ENCODE data around the gene ELAC2. TPM values are rescaled to one million over a fixed set of nuclear protein-coding genes. Genes with fewer than 3 reads are reported as not detected.

ELAC2 gene
- polyA plus RNA-seq, 3 donors: 24.2 to 39.6 (median 26.0) TPM

GRCh38 chr17:13029340-13029739, 11.5 kb upstream of the ELAC2 start:
- H3K79me2 ChIP-seq (ENCODE audit: insufficient read depth, low read length): no peaks in the 10 kb centered on the region
- H3K4me1 Mint-ChIP-seq: peaks cover 17% of the 10 kb centered on the region
- intact Hi-C loops (cut with micrococcal nuclease): no loop called here

DNA sequence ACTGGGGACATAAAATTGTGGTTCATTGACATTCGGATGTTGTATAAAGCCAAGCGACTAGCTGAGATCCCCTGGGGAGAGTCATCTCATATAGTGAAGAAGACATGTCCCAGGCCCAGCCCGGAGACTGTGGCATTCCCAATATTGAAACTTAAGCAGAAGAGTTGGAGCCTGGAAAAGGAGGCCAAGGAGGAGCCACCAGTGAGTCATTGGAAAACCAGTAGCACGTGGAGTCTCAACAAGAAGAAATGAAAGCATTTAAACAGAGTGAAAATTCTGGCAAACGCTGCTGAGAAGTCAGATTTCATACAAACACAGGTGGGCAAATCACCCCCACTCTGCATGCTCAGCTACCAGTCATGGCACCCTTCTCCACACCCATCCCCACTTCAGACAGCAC, 9.4 kb upstream of the ELAC2 start:
- H3K27ac Mint-ChIP-seq: no peak overlapping the region
- Histone ChIP-seq H3K36me3 (replicated peaks in 1 of 2; ENCODE audit: control insufficient read depth in 1 of 2, insufficient read depth in 2 of 2, low read length in 2 of 2) (no peaks in the 10 kb centered on the region), H3K4me3 (replicated peaks in 1 of 3; ENCODE audit: low read depth in 2 of 3, low read length in 3 of 3) (no peak overlapping the region), H3K9me3 (replicated peaks in 1 of 2; ENCODE audit: control insufficient read depth in 1 of 2, insufficient read depth in 1 of 2, low read length in 2 of 2) (no peaks in the 10 kb centered on the region), H4K20me1 (ENCODE audit: insufficient read depth, low read length) (no peaks in the 10 kb centered on the region), H3K4me1 (ENCODE audit: control insufficient read depth in 1 of 2, insufficient read depth in 2 of 2, low read length in 2 of 2) (peaks cover 0 to 7% of the 10 kb centered on the region in 2 donors), H3K4me2 (replicated peaks; ENCODE audit: extremely low read depth, low read length, poor library complexity, severe bottlenecking) (no peak overlapping the region), H3K79me2 (ENCODE audit: insufficient read depth, low read length) (no peaks in the 10 kb centered on the region), H3K9ac (ENCODE audit: insufficient read depth, low read length, poor library complexity, severe bottlenecking) (no peak overlapping the region), H3K27ac (ENCODE audit: low read depth in 1 of 2, low read length in 2 of 2) (no peak overlapping the region), H3K27me3 (ENCODE audit: control insufficient read depth in 2 of 2, insufficient read depth in 2 of 2, low read length in 2 of 2) (no peaks in the 10 kb centered on the region), H2AFZ (ENCODE audit: insufficient read depth, low read depth, low read length, poor library complexity, severe bottlenecking) (no peak overlapping the region)
- peaks cover 0 to 8% (median 3%) of the 10 kb centered on the region in 3 donors for H3K27me3 Mint-ChIP-seq (ENCODE audit: low read depth in 3 of 3)
- H3K4me1 Mint-ChIP-seq: peaks cover 19% of the 10 kb centered on the region
- no peak overlapping the region for H3K4me3 Mint-ChIP-seq
- WGBS (ENCODE audit: insufficient coverage): 96% methylated on average over 3 of the region's 5 CpGs
- intact Hi-C loops (cut with micrococcal nuclease): no loop called here
- DNase-seq: no peak
- peaks cover 0 to 5% (median 0%) of the 10 kb centered on the region in 7 donors for H3K9me3 Mint-ChIP-seq
- H3K36me3 Mint-ChIP-seq: no peaks in the 10 kb centered on the region
- TF ChIP-seq, protein P1, sequence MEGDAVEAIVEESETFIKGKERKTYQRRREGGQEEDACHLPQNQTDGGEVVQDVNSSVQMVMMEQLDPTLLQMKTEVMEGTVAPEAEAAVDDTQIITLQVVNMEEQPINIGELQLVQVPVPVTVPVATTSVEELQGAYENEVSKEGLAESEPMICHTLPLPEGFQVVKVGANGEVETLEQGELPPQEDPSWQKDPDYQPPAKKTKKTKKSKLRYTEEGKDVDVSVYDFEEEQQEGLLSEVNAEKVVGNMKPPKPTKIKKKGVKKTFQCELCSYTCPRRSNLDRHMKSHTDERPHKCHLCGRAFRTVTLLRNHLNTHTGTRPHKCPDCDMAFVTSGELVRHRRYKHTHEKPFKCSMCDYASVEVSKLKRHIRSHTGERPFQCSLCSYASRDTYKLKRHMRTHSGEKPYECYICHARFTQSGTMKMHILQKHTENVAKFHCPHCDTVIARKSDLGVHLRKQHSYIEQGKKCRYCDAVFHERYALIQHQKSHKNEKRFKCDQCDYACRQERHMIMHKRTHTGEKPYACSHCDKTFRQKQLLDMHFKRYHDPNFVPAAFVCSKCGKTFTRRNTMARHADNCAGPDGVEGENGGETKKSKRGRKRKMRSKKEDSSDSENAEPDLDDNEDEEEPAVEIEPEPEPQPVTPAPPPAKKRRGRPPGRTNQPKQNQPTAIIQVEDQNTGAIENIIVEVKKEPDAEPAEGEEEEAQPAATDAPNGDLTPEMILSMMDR (IDR thresholded peaks at IDR 0.05): no peak

More at GRCh38 chr17:13029340-13029739, 11.5 kb upstream of the ELAC2 start:
- DNase-seq: no peak
- H4K20me1 ChIP-seq (ENCODE audit: insufficient read depth, low read length): no peaks in the 10 kb centered on the region
- no CpG with 5 or more reads among the region's 2 CpGs for WGBS (ENCODE audit: insufficient coverage)
- H3K9me3 ChIP-seq (replicated peaks in 1 of 2; ENCODE audit: control insufficient read depth in 1 of 2, insufficient read depth in 1 of 2, low read length in 2 of 2): no peaks in the 10 kb centered on the region
- no peak overlapping the region for H3K27ac ChIP-seq (ENCODE audit: low read depth in 1 of 2, low read length in 2 of 2)
- Mint-ChIP-seq H3K4me3 (no peak overlapping the region), H3K9me3 (peaks cover 0 to 7% (median 1%) of the 10 kb centered on the region in 7 donors), H3K36me3 (no peaks in the 10 kb centered on the region), H3K27me3 (ENCODE audit: low read depth in 3 of 3) (peaks cover 0 to 8% (median 3%) of the 10 kb centered on the region in 3 donors), H3K27ac (no peak overlapping the region)
- H2AFZ ChIP-seq (ENCODE audit: insufficient read depth, low read depth, low read length, poor library complexity, severe bottlenecking): no peak overlapping the region
- H3K9ac ChIP-seq (ENCODE audit: insufficient read depth, low read length, poor library complexity, severe bottlenecking): no peak overlapping the region
- no peaks in the 10 kb centered on the region for H3K27me3 ChIP-seq (ENCODE audit: control insufficient read depth in 2 of 2, insufficient read depth in 2 of 2, low read length in 2 of 2)
- no peaks in the 10 kb centered on the region for H3K36me3 ChIP-seq (replicated peaks in 1 of 2; ENCODE audit: control insufficient read depth in 1 of 2, insufficient read depth in 2 of 2, low read length in 2 of 2)
- no peak overlapping the region for H3K4me3 ChIP-seq (replicated peaks in 1 of 3; ENCODE audit: low read depth in 2 of 3, low read length in 3 of 3)
- no peak overlapping the region for H3K4me2 ChIP-seq (replicated peaks; ENCODE audit: extremely low read depth, low read length, poor library complexity, severe bottlenecking)
- H3K4me1 ChIP-seq (ENCODE audit: control insufficient read depth in 1 of 2, insufficient read depth in 2 of 2, low read length in 2 of 2): peaks cover 0 to 7% of the 10 kb centered on the region in 2 donors
- TF ChIP-seq, protein P1 (IDR thresholded peaks at IDR 0.05): no peak

Measured in CD14-positive monocyte (primary cell).